SK-N-SH (cell line): ENCODE data around the gene MANBA. TPM values are rescaled to one million over a fixed set of nuclear protein-coding genes. Genes with fewer than 3 reads are reported as not detected.
"Not testable (repeated sequence)": the region's sequence is repeated elsewhere in the genome, so short reads cannot be mapped to it uniquely, and the experiment has no call there.

ENCODE experiments used
- CTCF ChIA-PET: fragments of 300-600, 350-600 bp; formaldehyde crosslinking; extraction: SDS; loops from one replicate; lab custom pipeline; 2021; lab: Yijun Ruan, JAX
- POLR2A ChIA-PET: fragments of 350-600 bp; sonication (Branson Sonifier 250); formaldehyde crosslinking; extraction: SDS; loops from one replicate; lab custom pipeline; 2020; ENCODE audit warnings: antibody characterized with exemption, inconsistent platforms; lab: Yijun Ruan, JAX
- DNase-seq: peaks from one replicate; pipeline ENCODE4 v3.0.0; 2012
- H2AFZ ChIP-seq: fragments of 200-600 bp; sonication (generic); 2 replicates; pipeline ENCODE4 v1.8.1; 2016; ENCODE audit warnings: antibody characterized with exemption, mild to moderate bottlenecking, low read depth
- H3F3A ChIP-seq: fragments of 200-600 bp; sonication (generic); replicated peaks from 2 replicates; pipeline ENCODE3; 2016; ENCODE audit warnings: antibody characterized with exemption, mild to moderate bottlenecking; ENCODE audit not compliant: insufficient read depth
- H3K27ac ChIP-seq, 2 experiments: fragments of 200-500 bp in 1 of 2; fragments of 200-600 bp in 1 of 2; sonication (Bioruptor generic) in 1 of 2; sonication (generic), shearing (Covaris generic) in 1 of 2; 2 replicates each; pipeline versions ENCODE4 v1.5.1 to v1.6.1; 2014 to 2016; ENCODE audit warnings: low read depth in 2 of 2, inconsistent platforms in 1 of 2, low read length in 1 of 2, mild to moderate bottlenecking in 1 of 2, mixed read lengths in 1 of 2
- H3K27me3 ChIP-seq: fragments of 200-600 bp; sonication (generic), shearing (Covaris generic); 2 replicates; pipeline ENCODE4 v1.6.1; 2016; ENCODE audit warnings: mixed run types; ENCODE audit not compliant: insufficient read depth
- H3K36me3 ChIP-seq, 2 experiments: fragments of 200-500 bp in 1 of 2; fragments of 200-600 bp in 1 of 2; sonication (Bioruptor generic) in 1 of 2; sonication (generic) in 1 of 2; replicated peaks in 1 of 2; 2 replicates each; pipeline versions ENCODE3 to v1.5.1; 2014 to 2016; ENCODE audit warnings: low read length in 1 of 2, mild to moderate bottlenecking in 1 of 2; ENCODE audit not compliant: insufficient read depth in 2 of 2, control insufficient read depth in 1 of 2
- H3K4me1 ChIP-seq, 2 experiments: fragments of 200-500 bp in 1 of 2; fragments of 200-600 bp in 1 of 2; sonication (Bioruptor generic) in 1 of 2; sonication (generic), shearing (Covaris generic) in 1 of 2; 2 replicates each; pipeline versions ENCODE4 v1.5.1 to v1.6.1; 2014 to 2016; ENCODE audit warnings: low read depth in 1 of 2, low read length in 1 of 2, mixed run types in 1 of 2; ENCODE audit not compliant: insufficient read depth in 2 of 2, control insufficient read depth in 1 of 2
- H3K4me2 ChIP-seq: fragments of 200-600 bp; sonication (generic), shearing (Covaris generic); 2 replicates; pipeline ENCODE4 v1.6.1; 2017; ENCODE audit warnings: mixed run types
- H3K4me3 ChIP-seq, 2 experiments: fragments of 200-500 bp in 1 of 2; fragments of 200-600 bp in 1 of 2; sonication (Bioruptor generic) in 1 of 2; sonication (generic), shearing (Covaris generic) in 1 of 2; 2 replicates each; pipeline versions ENCODE4 v1.5.1 to v1.8.1; 2014 to 2016; ENCODE audit warnings: low read depth in 2 of 2, inconsistent platforms in 1 of 2, low read length in 1 of 2, mild to moderate bottlenecking in 1 of 2, mixed read lengths in 1 of 2, moderate library complexity in 1 of 2
- H3K79me2 ChIP-seq: fragments of 200-600 bp; sonication (generic); 2 replicates; pipeline ENCODE4 v1.8.1; 2017; ENCODE audit warnings: mild to moderate bottlenecking; ENCODE audit not compliant: insufficient read depth
- H3K9ac ChIP-seq: fragments of 200-600 bp; sonication (generic); 2 replicates; pipeline ENCODE4 v1.6.1; 2017; ENCODE audit warnings: mixed run types
- H3K9me2 ChIP-seq: fragments of 200-600 bp; sonication (generic); 2 replicates; pipeline ENCODE4 v1.6.1; 2017; ENCODE audit warnings: mixed run types
- H3K9me3 ChIP-seq: fragments of 200-600 bp; sonication (generic); 2 replicates; pipeline ENCODE4 v1.6.1; 2017; ENCODE audit warnings: mixed run types, mild to moderate bottlenecking, moderate library complexity
- H4K20me1 ChIP-seq: fragments of 200-600 bp; sonication (generic); 2 replicates; pipeline ENCODE4 v1.6.1; 2017; ENCODE audit warnings: mild to moderate bottlenecking, mixed run types; ENCODE audit not compliant: insufficient read depth
- CHD2 ChIP-seq: fragments of 150-350 bp; IDR thresholded peaks from 2 replicates; pipeline ENCODE4 v1.6.1; 2018; ENCODE audit warnings: low read length; ENCODE audit not compliant: partially characterized antibody
- EZH2phosphoT487 ChIP-seq: fragments of 200-600 bp; sonication (generic); IDR thresholded peaks from 2 replicates; pipeline ENCODE4 v1.6.1; 2017; ENCODE audit warnings: low read depth, mixed run types, mild to moderate bottlenecking, antibody characterized with exemption, moderate library complexity, borderline replicate concordance
- FOSL2 ChIP-seq: IDR thresholded peaks from 2 replicates; pipeline ENCODE4 v1.4.0; 2012; ENCODE audit warnings: low read depth, mild to moderate bottlenecking, moderate library complexity, borderline replicate concordance
- GATA2 ChIP-seq: sonication (generic); formaldehyde crosslinking; IDR thresholded peaks from 2 replicates; pipeline ENCODE4 v1.5.0; 2020; ENCODE audit warnings: mild to moderate bottlenecking, missing genetic modification reagents
- JUND ChIP-seq: IDR thresholded peaks from 2 replicates; pipeline ENCODE4 v1.4.0; 2012
- MXI1 ChIP-seq: IDR thresholded peaks from 2 replicates; pipeline ENCODE4 v1.6.1; 2012; ENCODE audit warnings: mild to moderate bottlenecking, low read depth, low read length, improper control_type of control experiment
- NFIC ChIP-seq: IDR thresholded peaks from 2 replicates; pipeline ENCODE4 v1.4.0; 2012; ENCODE audit warnings: borderline replicate concordance
- NRF1 ChIP-seq: IDR thresholded peaks from 2 replicates; pipeline ENCODE4 v1.6.1; 2012; ENCODE audit warnings: low read depth, mild to moderate bottlenecking, low read length
- RAD21 ChIP-seq: IDR thresholded peaks from 2 replicates; pipeline ENCODE4 v1.6.1; 2012; ENCODE audit warnings: mild to moderate bottlenecking, low read length
- RCOR1 ChIP-seq: fragments of 150-350 bp; IDR thresholded peaks from 2 replicates; pipeline ENCODE4 v1.6.1; 2017; ENCODE audit warnings: antibody characterized with exemption, low read length
- RXRA ChIP-seq: IDR thresholded peaks from 2 replicates; pipeline ENCODE4 v1.4.0; 2012; ENCODE audit warnings: low read depth, mild to moderate bottlenecking, borderline replicate concordance
- SIN3A ChIP-seq: IDR thresholded peaks from 2 replicates; pipeline ENCODE4 v1.6.1; 2012; ENCODE audit warnings: low read depth, mild to moderate bottlenecking, low read length, moderate library complexity, borderline replicate concordance
- TAF1 ChIP-seq: IDR thresholded peaks from 2 replicates; pipeline ENCODE4 v1.6.1; 2012; ENCODE audit warnings: low read depth, mild to moderate bottlenecking, low read length, moderate library complexity, borderline replicate concordance
- TCF12 ChIP-seq: IDR thresholded peaks from 2 replicates; pipeline ENCODE4 v1.4.0; 2012
- WGBS: methylation state at CpG from one replicate; pipeline ENCODE4 v1.1.6; 2017; ENCODE audit warnings: low lambda C conversion rate; 5-methylcytosine and 5-hydroxymethylcytosine counted together
- polyA plus RNA-seq, 3 experiments: library from polyadenylated mRNA; depleted of rRNA; stranded (reverse); fragments of >200 nt; gene quantifications; 2 replicates each; pipeline ENCODE4 v1.2.3, GENCODE V29; 2012
- TF ChIP-seq, protein P1 (sequence below): fragments of 200-600 bp; sonication (generic); IDR thresholded peaks from 2 replicates; pipeline ENCODE4 v1.6.1; 2017; ENCODE audit warnings: antibody characterized with exemption, mild to moderate bottlenecking, moderate library complexity
- TF ChIP-seq, protein P2 (sequence below): IDR thresholded peaks from 2 replicates; pipeline ENCODE4 v1.4.0; 2012; ENCODE audit warnings: low read depth, borderline replicate concordance
- TF ChIP-seq, protein P3 (sequence below): IDR thresholded peaks from 2 replicates; pipeline ENCODE4 v1.4.0; 2012; ENCODE audit warnings: low read depth
- TF ChIP-seq, protein P4 (sequence below): fragments of 150-350 bp; IDR thresholded peaks from 2 replicates; pipeline ENCODE4 v1.6.1; 2017; ENCODE audit warnings: antibody characterized with exemption, low read length, low read depth, borderline replicate concordance
- TF ChIP-seq, protein P5 (sequence below): IDR thresholded peaks from 2 replicates; pipeline ENCODE4 v1.4.0; 2012; ENCODE audit warnings: low read depth, borderline replicate concordance

Gene MANBA
- polyA plus RNA-seq, 1 of the 3 experiments (the other 2 are of a cell fraction): 13.4 TPM

DNA sequence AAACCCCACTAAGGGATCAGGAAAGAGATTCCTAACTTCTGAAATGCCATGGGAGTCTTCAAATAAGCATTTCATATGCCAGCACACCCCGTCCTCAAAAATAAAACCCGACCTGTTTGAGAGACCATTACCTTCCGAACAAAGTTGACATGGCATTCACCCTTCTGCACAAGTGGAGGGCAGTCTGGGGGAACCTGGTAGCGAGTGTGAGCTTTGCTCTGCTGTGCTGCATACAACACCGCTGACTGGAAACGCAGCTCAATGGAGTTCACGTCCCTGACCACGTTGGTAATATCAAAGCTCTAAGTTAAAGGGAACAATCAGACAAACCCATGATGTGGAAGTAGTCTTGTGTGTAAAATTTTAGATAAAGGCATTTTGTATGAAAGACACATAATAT, 38.0 kb downstream of the MANBA start:
- Histone ChIP-seq H4K20me1 (no peaks in the 10 kb centered on the region), H3K27ac (no peak overlapping the region), H3K4me2 (no peak overlapping the region), H3K36me3 (peaks cover 12 to 29% of the 10 kb centered on the region in 2 experiments), H2AFZ (no peak overlapping the region), H3K79me2 (no peaks in the 10 kb centered on the region), H3K4me1 (no peaks in the 10 kb centered on the region), H3K9me2 (0 out of 2 replicates have a peak, but pooled peaks cover 2% of the 10 kb centered on the region), H3K9ac (no peak overlapping the region), H3K9me3 (no peaks in the 10 kb centered on the region), H3F3A (no peaks in the 10 kb centered on the region), H3K27me3 (no peaks in the 10 kb centered on the region), H3K4me3 (no peak overlapping the region)
- 94% methylated on average over 8 of the region's 8 CpGs for WGBS
- no peak for DNase-seq
- TF ChIP-seq CHD2: no peak
- TF ChIP-seq TCF12: no peak
- TF ChIP-seq RAD21: no peak
- TF ChIP-seq, protein P1, sequence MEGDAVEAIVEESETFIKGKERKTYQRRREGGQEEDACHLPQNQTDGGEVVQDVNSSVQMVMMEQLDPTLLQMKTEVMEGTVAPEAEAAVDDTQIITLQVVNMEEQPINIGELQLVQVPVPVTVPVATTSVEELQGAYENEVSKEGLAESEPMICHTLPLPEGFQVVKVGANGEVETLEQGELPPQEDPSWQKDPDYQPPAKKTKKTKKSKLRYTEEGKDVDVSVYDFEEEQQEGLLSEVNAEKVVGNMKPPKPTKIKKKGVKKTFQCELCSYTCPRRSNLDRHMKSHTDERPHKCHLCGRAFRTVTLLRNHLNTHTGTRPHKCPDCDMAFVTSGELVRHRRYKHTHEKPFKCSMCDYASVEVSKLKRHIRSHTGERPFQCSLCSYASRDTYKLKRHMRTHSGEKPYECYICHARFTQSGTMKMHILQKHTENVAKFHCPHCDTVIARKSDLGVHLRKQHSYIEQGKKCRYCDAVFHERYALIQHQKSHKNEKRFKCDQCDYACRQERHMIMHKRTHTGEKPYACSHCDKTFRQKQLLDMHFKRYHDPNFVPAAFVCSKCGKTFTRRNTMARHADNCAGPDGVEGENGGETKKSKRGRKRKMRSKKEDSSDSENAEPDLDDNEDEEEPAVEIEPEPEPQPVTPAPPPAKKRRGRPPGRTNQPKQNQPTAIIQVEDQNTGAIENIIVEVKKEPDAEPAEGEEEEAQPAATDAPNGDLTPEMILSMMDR: no peak
- TF ChIP-seq, protein P2, sequence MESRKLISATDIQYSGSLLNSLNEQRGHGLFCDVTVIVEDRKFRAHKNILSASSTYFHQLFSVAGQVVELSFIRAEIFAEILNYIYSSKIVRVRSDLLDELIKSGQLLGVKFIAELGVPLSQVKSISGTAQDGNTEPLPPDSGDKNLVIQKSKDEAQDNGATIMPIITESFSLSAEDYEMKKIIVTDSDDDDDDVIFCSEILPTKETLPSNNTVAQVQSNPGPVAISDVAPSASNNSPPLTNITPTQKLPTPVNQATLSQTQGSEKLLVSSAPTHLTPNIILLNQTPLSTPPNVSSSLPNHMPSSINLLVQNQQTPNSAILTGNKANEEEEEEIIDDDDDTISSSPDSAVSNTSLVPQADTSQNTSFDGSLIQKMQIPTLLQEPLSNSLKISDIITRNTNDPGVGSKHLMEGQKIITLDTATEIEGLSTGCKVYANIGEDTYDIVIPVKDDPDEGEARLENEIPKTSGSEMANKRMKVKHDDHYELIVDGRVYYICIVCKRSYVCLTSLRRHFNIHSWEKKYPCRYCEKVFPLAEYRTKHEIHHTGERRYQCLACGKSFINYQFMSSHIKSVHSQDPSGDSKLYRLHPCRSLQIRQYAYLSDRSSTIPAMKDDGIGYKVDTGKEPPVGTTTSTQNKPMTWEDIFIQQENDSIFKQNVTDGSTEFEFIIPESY: no peak
- TF ChIP-seq EZH2phosphoT487: no peak
- no peak for TF ChIP-seq SIN3A
- no peak for TF ChIP-seq JUND
- TF ChIP-seq, protein P3, sequence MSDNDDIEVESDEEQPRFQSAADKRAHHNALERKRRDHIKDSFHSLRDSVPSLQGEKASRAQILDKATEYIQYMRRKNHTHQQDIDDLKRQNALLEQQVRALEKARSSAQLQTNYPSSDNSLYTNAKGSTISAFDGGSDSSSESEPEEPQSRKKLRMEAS: no peak
- no peak for TF ChIP-seq RCOR1
- TF ChIP-seq GATA2 (CRISPR knock-in tag): no peak
- no peak for TF ChIP-seq TAF1
- TF ChIP-seq FOSL2: no peak
- TF ChIP-seq NFIC: no peak
- no peak for TF ChIP-seq MXI1
- TF ChIP-seq RXRA: no peak
- TF ChIP-seq, protein P4, sequence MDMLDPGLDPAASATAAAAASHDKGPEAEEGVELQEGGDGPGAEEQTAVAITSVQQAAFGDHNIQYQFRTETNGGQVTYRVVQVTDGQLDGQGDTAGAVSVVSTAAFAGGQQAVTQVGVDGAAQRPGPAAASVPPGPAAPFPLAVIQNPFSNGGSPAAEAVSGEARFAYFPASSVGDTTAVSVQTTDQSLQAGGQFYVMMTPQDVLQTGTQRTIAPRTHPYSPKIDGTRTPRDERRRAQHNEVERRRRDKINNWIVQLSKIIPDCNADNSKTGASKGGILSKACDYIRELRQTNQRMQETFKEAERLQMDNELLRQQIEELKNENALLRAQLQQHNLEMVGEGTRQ: no peak
- TF ChIP-seq, protein P5, sequence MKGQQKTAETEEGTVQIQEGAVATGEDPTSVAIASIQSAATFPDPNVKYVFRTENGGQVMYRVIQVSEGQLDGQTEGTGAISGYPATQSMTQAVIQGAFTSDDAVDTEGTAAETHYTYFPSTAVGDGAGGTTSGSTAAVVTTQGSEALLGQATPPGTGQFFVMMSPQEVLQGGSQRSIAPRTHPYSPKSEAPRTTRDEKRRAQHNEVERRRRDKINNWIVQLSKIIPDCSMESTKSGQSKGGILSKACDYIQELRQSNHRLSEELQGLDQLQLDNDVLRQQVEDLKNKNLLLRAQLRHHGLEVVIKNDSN: no peak
- no peak for TF ChIP-seq NRF1
- POLR2A ChIA-PET: no interaction called here
- CTCF ChIA-PET: no interaction called here

DNA sequence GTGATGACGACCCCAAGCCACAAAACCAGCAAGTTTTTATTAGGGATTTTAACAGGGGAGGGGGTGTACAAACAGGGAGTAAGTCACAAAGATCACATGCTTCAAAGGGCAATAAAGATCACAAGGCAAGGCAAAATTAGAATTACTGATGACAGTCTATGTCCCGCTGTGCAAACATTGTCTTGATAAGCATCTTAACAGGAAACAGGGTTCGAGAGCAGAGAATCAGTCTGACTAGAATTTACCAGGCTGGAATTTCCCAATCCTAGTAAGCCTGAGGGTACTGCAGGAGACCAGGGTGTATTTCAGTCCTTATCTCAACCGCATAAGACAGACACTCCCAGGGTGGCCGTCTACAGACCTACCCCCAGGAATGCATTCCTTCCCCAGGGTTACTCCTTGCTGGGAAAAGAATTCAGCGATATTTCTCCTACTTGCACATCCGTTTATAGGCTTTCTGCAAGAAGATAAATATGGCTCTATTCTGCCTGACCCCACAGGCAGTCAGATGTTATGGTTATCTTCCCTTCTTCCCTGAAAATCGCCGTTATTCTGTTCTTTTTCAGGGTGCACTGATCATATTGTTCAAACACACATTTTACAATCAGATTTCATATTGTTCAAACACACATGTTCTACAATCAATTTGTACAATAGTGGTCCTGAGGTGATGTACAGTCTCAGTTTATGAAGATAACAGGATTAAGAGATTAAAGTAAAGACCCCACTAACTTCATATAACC, 41.8 kb downstream of the MANBA start:
- 76% methylated on average over 9 of the region's 9 CpGs for WGBS
- DNase-seq, POLR2A ChIA-PET: not testable (repeated sequence)

More for the DNA sequence above, 41.8 kb downstream of the MANBA start:
- H3K27me3 ChIP-seq, H3K9me3 ChIP-seq, CTCF ChIA-PET, H3F3A ChIP-seq, H3K27ac ChIP-seq, H3K9ac ChIP-seq, H3K79me2 ChIP-seq, H3K9me2 ChIP-seq, H3K4me1 ChIP-seq, H3K4me3 ChIP-seq, H3K4me2 ChIP-seq, H2AFZ ChIP-seq, H4K20me1 ChIP-seq: not testable (repeated sequence)
- peaks cover 12 to 44% of the 10 kb centered on the region in 2 experiments for H3K36me3 ChIP-seq
